GM12891 (cell line): ENCODE measurements around the gene KCNQ5.

Experiments
- DNase-seq: peaks from one replicate; pipeline ENCODE4 v3.0.0; 2011; ENCODE audit warnings: low spot score; ENCODE audit not compliant: insufficient read length
- FAIRE-seq: peaks from 2 replicates; lab custom pipeline; 2011; peaks lifted over from hg19 to GRCh38; lab: Jason Lieb, UNC
- PAX5 ChIP-seq: IDR thresholded peaks from 2 replicates; pipeline ENCODE4 v1.6.1; 2011; ENCODE audit warnings: low read length, moderate library complexity, mild to moderate bottlenecking; ENCODE audit not compliant: insufficient read depth, severe bottlenecking
- POLR2A ChIP-seq: IDR thresholded peaks from 2 replicates; pipeline ENCODE4 v1.6.1; 2011; ENCODE audit warnings: low read depth, low read length, control low read depth
- POLR2AphosphoS5 ChIP-seq: IDR thresholded peaks from 2 replicates; pipeline ENCODE4 v1.6.1; 2011; ENCODE audit warnings: low read depth, low read length, control low read depth
- POU2F2 ChIP-seq: IDR thresholded peaks from 2 replicates; pipeline ENCODE4 v1.6.1; 2011; ENCODE audit warnings: low read depth, mild to moderate bottlenecking, control low read depth, low read length, moderate library complexity
- SPI1 ChIP-seq: IDR thresholded peaks from 2 replicates; pipeline ENCODE4 v1.6.1; 2011; ENCODE audit warnings: low read depth, low read length, control low read depth
- TAF1 ChIP-seq: IDR thresholded peaks from 2 replicates; pipeline ENCODE4 v1.6.1; 2011; ENCODE audit warnings: low read depth, low read length, control low read depth

KCNQ5 gene

GRCh38 chr6:72925136-72925535 is 303.3 kb downstream of the KCNQ5 start:
- DNase-seq (no peak), FAIRE-seq (no peak)
- TF ChIP-seq PAX5 (no peak), SPI1 (no peak)

GRCh38 chr6:72930556-72931132 is 308.8 kb downstream of the KCNQ5 start:
- DNase-seq: no peak
- no peak for FAIRE-seq
- TF ChIP-seq PAX5: no peak
- no peak for TF ChIP-seq POLR2A
- TF ChIP-seq TAF1: no peak
- TF ChIP-seq SPI1: no peak
- no peak for TF ChIP-seq POU2F2
- TF ChIP-seq POLR2AphosphoS5: no peak

GRCh38 chr6:72931325-72931887 is 309.5 kb downstream of the KCNQ5 start:
- TF ChIP-seq POU2F2: no peak
- TF ChIP-seq POLR2AphosphoS5: no peak
- no peak for TF ChIP-seq TAF1
- no peak for TF ChIP-seq POLR2A
- TF ChIP-seq SPI1: no peak
- TF ChIP-seq PAX5: no peak
- no peak for FAIRE-seq

GRCh38 chr6:72933233-72933632 is 311.4 kb downstream of the KCNQ5 start:
- DNase-seq (no peak), FAIRE-seq (no peak)
- no peak for TF ChIP-seq POLR2A
- no peak for TF ChIP-seq TAF1
- TF ChIP-seq POLR2AphosphoS5: no peak
- TF ChIP-seq POU2F2: no peak
- TF ChIP-seq SPI1: no peak
- TF ChIP-seq PAX5: no peak

More at GRCh38 chr6:72931325-72931887, 309.5 kb downstream of the KCNQ5 start:
- no peak for DNase-seq

- no peak for FAIRE-seq
- DNase-seq: no peak
- TF ChIP-seq POLR2AphosphoS5 (no peak), TAF1 (no peak), SPI1 (no peak), POLR2A (no peak), POU2F2 (no peak)
Observed at GRCh38 chr6:72936766-72937559, 315.1 kb downstream of the KCNQ5 start.

- DNase-seq (no peak), FAIRE-seq (no peak)
- no peak for TF ChIP-seq POLR2AphosphoS5
Observed at GRCh38 chr6:72938104-72938503, 316.2 kb downstream of the KCNQ5 start.

GRCh38 chr6:72939004-72939403 is 317.1 kb downstream of the KCNQ5 start:
- DNase-seq (no peak), FAIRE-seq (no peak)
- no peak for TF ChIP-seq POLR2AphosphoS5
- TF ChIP-seq SPI1: no peak
- no peak for TF ChIP-seq TAF1
- no peak for TF ChIP-seq POU2F2
- TF ChIP-seq POLR2A: no peak
- TF ChIP-seq PAX5: no peak

- FAIRE-seq (no peak), DNase-seq (no peak)
- TF ChIP-seq TAF1 (no peak), SPI1 (no peak), POLR2A (no peak), POU2F2 (no peak), PAX5 (no peak), POLR2AphosphoS5 (no peak)
Observed at GRCh38 chr6:72940265-72940664, 318.4 kb downstream of the KCNQ5 start.

- DNase-seq (no peak), FAIRE-seq (no peak)
- TF ChIP-seq POLR2A (no peak), SPI1 (no peak), PAX5 (no peak), POU2F2 (no peak), TAF1 (no peak), POLR2AphosphoS5 (no peak)
Observed at GRCh38 chr6:72941263-72941662, 319.4 kb downstream of the KCNQ5 start.

GRCh38 chr6:72941751-72942150 is 319.9 kb downstream of the KCNQ5 start:
- TF ChIP-seq TAF1 (no peak), POLR2AphosphoS5 (no peak)
- FAIRE-seq (no peak), DNase-seq (no peak)
